Mesothelial cell of epicardium (in vitro differentiated cells): ENCODE measurements around the gene MTARC2. TPM values are rescaled to one million over a fixed set of nuclear protein-coding genes. Genes with fewer than 3 reads are reported as not detected.
A peak's percentile ranks its signal among the peaks of the same experiment; 100 is the strongest.

Source experiments
- DNase-seq, 2 experiments: peaks; one replicate each; pipeline ENCODE4 v3.0.0; 2021; ENCODE audit warnings: low spot score in 2 of 2; ENCODE audit not compliant: unreplicated experiment in 2 of 2
- H3K27ac Mint-ChIP-seq: 2 replicates; pipeline ENCODE4 v1.8.0; 2021; ENCODE audit warnings: mixed read lengths
- H3K27me3 Mint-ChIP-seq: 2 replicates; pipeline ENCODE4 v1.8.0; 2021; ENCODE audit warnings: low read depth, mixed read lengths
- H3K36me3 Mint-ChIP-seq: 2 replicates; pipeline ENCODE4 v1.8.0; 2021; ENCODE audit warnings: mixed read lengths
- H3K4me1 Mint-ChIP-seq: 2 replicates; pipeline ENCODE4 v1.8.0; 2021; ENCODE audit warnings: mixed read lengths
- H3K4me3 Mint-ChIP-seq: 2 replicates; pipeline ENCODE4 v1.8.0; 2021; ENCODE audit warnings: mild to moderate bottlenecking, moderate library complexity, mixed read lengths
- H3K9me3 Mint-ChIP-seq: 2 replicates; pipeline ENCODE4 v1.8.0; 2021; ENCODE audit warnings: mixed read lengths
- total RNA-seq: library from RNA; stranded (reverse); gene quantifications from 3 replicates; pipeline ENCODE4 v1.2.1, GENCODE V29; 2021
- TF ChIP-seq, protein P1 (sequence below): fragments of 200-600 bp; sonication (generic); IDR thresholded peaks from one replicate; pipeline ENCODE4 v1.5.0; 2021; ENCODE audit warnings: antibody characterized with exemption; ENCODE audit not compliant: unreplicated experiment

MTARC2 gene
- total RNA-seq, 1 donor from 2014 or later = 12.5 TPM

DNA sequence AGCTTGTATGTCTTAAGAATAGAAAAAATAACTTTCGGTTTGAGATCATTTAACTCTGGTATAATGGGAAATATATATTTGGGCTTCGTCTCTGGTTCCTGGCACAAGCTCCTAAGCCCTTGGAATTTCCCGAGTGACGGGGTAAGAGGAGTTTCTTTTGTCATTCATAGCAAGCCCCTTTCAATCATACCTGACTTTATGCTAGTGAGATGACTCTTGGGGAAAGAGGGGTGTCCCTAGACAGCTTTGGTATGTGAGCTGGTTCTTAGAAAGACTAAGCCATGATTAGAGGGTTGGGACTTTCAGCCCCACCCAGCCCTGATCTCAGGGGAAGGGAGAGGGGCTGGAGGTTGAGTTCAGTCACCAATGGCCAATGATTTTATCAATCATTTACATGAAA, 24.7 kb downstream of the MTARC2 start:
- Mint-ChIP-seq H3K4me3 (no peak overlapping the region), H3K9me3 (no peaks in the 10 kb centered on the region), H3K27me3 (no peaks in the 10 kb centered on the region), H3K27ac (no peak overlapping the region), H3K4me1 (peaks cover 4% of the 10 kb centered on the region), H3K36me3 (peaks cover 6% of the 10 kb centered on the region)
- TF ChIP-seq, protein P1, sequence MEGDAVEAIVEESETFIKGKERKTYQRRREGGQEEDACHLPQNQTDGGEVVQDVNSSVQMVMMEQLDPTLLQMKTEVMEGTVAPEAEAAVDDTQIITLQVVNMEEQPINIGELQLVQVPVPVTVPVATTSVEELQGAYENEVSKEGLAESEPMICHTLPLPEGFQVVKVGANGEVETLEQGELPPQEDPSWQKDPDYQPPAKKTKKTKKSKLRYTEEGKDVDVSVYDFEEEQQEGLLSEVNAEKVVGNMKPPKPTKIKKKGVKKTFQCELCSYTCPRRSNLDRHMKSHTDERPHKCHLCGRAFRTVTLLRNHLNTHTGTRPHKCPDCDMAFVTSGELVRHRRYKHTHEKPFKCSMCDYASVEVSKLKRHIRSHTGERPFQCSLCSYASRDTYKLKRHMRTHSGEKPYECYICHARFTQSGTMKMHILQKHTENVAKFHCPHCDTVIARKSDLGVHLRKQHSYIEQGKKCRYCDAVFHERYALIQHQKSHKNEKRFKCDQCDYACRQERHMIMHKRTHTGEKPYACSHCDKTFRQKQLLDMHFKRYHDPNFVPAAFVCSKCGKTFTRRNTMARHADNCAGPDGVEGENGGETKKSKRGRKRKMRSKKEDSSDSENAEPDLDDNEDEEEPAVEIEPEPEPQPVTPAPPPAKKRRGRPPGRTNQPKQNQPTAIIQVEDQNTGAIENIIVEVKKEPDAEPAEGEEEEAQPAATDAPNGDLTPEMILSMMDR = no peak
- no peak for DNase-seq

DNA sequence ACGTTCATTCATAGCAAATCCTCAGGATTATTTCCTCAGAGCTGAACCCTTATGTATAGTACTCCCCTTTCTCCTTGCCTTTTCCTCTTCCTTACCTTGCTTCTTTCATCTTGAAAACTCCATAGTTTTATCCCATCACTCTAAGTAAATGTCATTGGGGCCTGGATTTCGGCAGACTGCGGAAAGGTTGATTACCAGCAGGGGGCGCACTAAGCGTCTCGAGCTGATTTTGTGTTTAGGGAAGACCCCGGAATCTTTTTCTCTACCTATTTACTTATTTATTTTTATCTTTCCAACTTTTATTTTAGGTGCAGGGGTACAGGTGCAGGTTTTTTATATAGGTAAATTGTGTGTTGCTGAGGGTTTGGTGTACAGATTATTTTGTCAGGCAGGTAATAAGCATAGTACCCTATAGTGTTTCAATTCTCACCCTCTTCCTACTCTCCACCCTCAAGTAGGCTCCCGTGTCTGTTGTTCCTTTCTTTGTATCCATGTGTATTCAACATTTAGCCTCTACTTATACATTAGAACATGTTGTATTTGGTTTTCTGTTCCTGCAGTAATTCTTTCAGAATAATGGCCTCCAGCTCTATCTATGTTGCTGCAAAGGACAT, 27.2 kb downstream of the MTARC2 start:
- Mint-ChIP-seq H3K27me3 (no peaks in the 10 kb centered on the region), H3K4me1 (no peaks in the 10 kb centered on the region), H3K4me3 (no peak overlapping the region), H3K9me3 (no peaks in the 10 kb centered on the region), H3K36me3 (no peaks in the 10 kb centered on the region), H3K27ac (no peak overlapping the region)
- DNase-seq = peak in 1 of 2 experiments; percentile 58
- TF ChIP-seq, protein P1 = peak; percentile 91

DNA sequence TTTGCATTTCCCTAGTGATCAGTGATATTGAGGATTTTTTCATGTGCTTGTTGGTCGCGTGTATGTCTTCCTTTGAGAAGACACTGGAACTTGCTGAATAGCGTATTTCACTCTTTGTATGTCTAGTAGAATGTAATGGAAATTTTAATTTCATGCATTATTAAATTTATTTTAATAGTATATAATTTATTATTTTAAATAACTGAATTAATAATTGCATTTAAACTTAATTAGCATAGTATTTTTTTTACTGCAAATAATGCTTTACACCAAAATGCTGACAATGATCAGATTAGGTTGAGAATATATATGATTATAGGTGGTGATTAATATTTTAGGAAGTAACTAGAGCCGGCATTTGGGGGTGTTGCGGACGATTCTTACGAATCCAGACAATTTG, 28.1 kb downstream of the MTARC2 start:
- Mint-ChIP-seq H3K27me3 (no peaks in the 10 kb centered on the region), H3K27ac (no peak overlapping the region), H3K36me3 (no peaks in the 10 kb centered on the region), H3K9me3 (no peaks in the 10 kb centered on the region), H3K4me1 (no peaks in the 10 kb centered on the region), H3K4me3 (no peak overlapping the region)
- TF ChIP-seq, protein P1 = no peak
- DNase-seq = no peak

DNA sequence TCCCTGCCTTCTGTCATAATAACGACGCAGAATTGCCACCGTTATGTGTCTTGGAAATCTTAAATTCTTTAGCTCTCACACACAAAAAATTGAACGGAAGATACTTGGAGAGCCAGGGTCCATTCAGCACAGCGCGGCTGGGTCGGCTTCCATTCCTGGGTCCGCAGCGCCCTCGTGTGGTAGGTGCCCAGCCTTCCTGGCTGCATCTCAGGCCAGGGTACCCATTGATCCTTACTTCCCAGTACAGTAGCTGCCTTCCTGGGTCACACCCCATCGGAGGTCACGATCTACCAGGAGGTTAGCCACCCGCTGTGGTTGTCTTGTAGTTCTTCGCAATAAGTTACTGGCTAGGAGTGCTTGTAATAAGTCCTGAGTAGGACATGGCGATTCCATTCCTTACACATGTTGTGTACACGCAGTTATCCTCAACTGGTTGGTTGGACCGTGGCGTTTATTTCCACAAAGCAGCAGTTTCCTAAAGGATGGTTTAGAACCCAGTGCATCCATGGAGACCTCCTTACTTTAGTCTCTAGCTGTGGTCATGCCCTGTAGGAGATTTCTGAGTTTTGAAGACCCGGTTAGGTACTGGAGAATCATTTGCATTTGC, 28.7 kb downstream of the MTARC2 start:
- TF ChIP-seq, protein P1 = peak; percentile 85
- Mint-ChIP-seq H3K9me3 (no peaks in the 10 kb centered on the region), H3K36me3 (no peaks in the 10 kb centered on the region), H3K4me3 (no peak overlapping the region), H3K27me3 (no peaks in the 10 kb centered on the region), H3K27ac (no peak overlapping the region), H3K4me1 (no peaks in the 10 kb centered on the region)
- DNase-seq = peak; percentile 74 to 92

DNA sequence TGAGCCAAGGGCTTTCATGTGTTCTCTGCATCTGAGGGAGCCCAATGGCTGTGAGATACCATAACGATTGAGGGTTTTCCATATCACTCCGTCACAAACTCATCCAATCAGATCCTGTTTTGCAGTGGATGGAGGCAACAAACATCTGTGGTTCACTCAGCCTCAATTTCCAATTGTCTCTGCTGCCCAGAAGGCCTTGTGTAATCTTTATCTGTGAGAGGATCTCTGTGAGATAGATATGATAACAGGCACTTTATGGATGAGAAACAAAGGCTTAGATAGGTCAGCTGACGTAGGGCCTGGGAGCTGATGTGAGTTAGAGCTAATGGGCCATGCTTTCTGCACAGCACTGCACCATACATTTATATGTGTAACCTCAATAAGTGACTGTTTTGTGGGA, 35.3 kb downstream of the MTARC2 start:
- Mint-ChIP-seq H3K36me3 (no peaks in the 10 kb centered on the region), H3K27me3 (no peaks in the 10 kb centered on the region), H3K9me3 (no peaks in the 10 kb centered on the region), H3K27ac (no peak overlapping the region), H3K4me1 (peaks cover 16% of the 10 kb centered on the region), H3K4me3 (no peak overlapping the region)
- TF ChIP-seq, protein P1 = no peak
- no peak for DNase-seq

DNA sequence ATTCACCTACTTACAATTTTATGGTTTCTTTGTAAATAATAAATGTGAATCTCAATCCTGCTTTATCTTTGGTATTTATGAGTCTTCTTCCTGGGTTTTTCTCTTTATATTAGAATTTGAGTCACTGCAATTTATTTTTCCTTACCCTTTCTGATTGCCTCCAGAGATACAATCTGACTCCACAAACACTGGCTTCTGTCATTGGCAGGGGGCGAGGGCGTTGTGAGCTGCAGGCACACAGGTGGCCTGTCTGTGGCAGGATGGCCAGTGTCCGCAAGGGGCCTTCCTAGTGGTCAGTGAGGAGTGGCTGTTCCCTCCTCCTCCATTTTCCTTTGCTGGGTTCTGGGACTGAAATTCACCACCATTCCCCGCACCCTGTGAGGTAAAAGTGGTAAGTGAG, 36.6 kb downstream of the MTARC2 start:
- no peaks in the 10 kb centered on the region for H3K27me3 Mint-ChIP-seq
- DNase-seq = no peak
- TF ChIP-seq, protein P1 = no peak
- H3K27ac Mint-ChIP-seq = no peak overlapping the region
- no peaks in the 10 kb centered on the region for H3K36me3 Mint-ChIP-seq
- no peaks in the 10 kb centered on the region for H3K9me3 Mint-ChIP-seq
- H3K4me1 Mint-ChIP-seq = peaks cover 16% of the 10 kb centered on the region
- no peak overlapping the region for H3K4me3 Mint-ChIP-seq
